Astrocyte of the spinal cord (primary cell): ENCODE measurements around the gene CD180.

Source experiments
- DNase-seq: peaks from one replicate; pipeline ENCODE4 v3.0.0; 2011; ENCODE audit warnings: low read depth, low spot score
- H3K4me3 ChIP-seq: 2 replicates; pipeline ENCODE4 v1.5.1; 2011; ENCODE audit warnings: low read depth, mild to moderate bottlenecking, low read length, moderate library complexity
- in situ Hi-C: cut with HindIII; loops from 2 replicates; pipeline ENCODE4 v1.10.0; 2017; ENCODE audit warnings: low sequenced_read_pairs
- TF ChIP-seq, protein P1 (sequence below): IDR thresholded peaks from 2 replicates; pipeline ENCODE4 v1.5.1; 2012; ENCODE audit warnings: low read depth, mild to moderate bottlenecking, low read length, inconsistent platforms

The CD180 gene

DNA sequence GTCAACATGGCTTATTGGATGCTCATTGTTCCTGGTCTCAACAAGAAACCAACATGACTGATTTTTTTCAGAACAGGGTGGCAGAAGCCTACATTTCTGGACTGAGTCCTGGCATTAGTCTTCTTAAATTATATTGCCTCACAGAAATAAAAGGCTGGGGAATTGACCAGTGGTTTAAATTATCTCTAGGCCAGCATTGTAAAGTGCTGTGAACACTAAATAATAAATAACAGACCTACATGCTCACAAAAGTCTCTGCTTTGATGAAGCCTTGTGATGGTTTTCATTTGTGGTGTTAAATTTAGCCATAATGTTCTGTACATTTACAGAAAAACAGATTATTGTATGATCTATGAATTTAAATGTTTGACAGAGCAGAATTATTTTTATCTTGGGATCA, 44.7 kb upstream of the CD180 start:
- H3K4me3 ChIP-seq = no peak overlapping the region
- TF ChIP-seq, protein P1, sequence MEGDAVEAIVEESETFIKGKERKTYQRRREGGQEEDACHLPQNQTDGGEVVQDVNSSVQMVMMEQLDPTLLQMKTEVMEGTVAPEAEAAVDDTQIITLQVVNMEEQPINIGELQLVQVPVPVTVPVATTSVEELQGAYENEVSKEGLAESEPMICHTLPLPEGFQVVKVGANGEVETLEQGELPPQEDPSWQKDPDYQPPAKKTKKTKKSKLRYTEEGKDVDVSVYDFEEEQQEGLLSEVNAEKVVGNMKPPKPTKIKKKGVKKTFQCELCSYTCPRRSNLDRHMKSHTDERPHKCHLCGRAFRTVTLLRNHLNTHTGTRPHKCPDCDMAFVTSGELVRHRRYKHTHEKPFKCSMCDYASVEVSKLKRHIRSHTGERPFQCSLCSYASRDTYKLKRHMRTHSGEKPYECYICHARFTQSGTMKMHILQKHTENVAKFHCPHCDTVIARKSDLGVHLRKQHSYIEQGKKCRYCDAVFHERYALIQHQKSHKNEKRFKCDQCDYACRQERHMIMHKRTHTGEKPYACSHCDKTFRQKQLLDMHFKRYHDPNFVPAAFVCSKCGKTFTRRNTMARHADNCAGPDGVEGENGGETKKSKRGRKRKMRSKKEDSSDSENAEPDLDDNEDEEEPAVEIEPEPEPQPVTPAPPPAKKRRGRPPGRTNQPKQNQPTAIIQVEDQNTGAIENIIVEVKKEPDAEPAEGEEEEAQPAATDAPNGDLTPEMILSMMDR = no peak
- no peak for DNase-seq
- in situ Hi-C loops = no loop called here

DNA sequence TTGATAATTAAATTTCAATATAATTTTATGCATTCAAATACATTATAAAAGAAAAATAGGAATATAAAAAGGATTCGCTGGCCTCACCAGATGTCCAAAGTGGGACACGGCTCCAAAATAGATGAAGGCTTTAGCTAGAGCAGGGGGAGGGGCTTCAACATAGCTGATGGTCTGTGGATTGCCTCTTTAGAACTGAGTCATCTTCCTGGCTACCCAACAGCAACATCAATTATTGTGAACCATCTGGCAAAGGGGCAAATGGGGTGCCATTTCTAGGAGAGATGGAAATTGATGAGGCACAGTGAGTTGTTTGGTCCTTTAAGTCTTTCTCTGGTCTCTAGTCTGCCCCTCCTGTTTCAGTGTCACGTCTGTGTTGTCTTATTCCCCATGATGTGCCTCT, 44.2 kb upstream of the CD180 start:
- no peak overlapping the region for H3K4me3 ChIP-seq
- in situ Hi-C loops = no loop called here
- no peak for DNase-seq
- TF ChIP-seq, protein P1 = no peak

DNA sequence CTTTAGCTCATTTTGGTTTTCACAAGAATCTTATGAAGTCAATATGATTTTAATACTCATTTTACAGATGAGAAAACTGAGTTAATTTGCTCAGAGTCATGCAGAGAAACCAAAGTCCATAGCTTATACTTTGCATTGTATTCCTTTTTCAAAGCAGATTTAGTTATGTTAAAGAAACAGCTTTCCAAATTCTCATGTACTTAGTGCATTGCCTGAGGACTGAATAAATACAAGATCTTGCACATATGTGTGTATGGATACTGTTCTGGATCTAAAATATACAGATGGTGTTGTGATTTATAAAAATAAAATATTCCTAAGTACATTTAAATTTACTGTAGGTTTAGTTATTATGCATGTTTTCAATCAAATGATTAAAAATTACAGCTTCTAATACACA, 43.5 kb upstream of the CD180 start:
- in situ Hi-C loops = no loop called here
- TF ChIP-seq, protein P1 = no peak

DNA sequence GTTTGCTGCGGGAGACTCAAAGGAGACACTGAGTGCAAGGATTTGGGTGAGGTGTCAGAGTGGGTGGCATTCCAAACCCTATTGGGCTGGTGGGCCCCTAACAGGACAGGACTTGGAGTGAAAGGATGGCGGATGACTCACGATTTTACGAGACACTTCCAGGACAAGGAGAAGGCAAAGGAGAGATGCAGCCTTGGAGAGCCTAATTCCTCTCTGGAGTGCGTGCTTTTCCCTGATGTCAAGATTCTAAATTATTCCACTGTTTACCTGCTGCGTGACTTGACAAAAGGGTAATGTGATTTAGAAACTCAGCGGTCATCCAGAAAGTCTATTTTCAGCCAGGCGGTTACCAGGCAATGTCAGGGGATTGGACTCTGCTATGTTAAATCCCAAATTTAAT, 41.6 kb upstream of the CD180 start:
- in situ Hi-C loops = no loop called here
- TF ChIP-seq, protein P1 = no peak
- DNase-seq = no peak
- no peak overlapping the region for H3K4me3 ChIP-seq

More for the DNA sequence above, 43.5 kb upstream of the CD180 start:
- no peak for DNase-seq
- H3K4me3 ChIP-seq = no peak overlapping the region

DNA sequence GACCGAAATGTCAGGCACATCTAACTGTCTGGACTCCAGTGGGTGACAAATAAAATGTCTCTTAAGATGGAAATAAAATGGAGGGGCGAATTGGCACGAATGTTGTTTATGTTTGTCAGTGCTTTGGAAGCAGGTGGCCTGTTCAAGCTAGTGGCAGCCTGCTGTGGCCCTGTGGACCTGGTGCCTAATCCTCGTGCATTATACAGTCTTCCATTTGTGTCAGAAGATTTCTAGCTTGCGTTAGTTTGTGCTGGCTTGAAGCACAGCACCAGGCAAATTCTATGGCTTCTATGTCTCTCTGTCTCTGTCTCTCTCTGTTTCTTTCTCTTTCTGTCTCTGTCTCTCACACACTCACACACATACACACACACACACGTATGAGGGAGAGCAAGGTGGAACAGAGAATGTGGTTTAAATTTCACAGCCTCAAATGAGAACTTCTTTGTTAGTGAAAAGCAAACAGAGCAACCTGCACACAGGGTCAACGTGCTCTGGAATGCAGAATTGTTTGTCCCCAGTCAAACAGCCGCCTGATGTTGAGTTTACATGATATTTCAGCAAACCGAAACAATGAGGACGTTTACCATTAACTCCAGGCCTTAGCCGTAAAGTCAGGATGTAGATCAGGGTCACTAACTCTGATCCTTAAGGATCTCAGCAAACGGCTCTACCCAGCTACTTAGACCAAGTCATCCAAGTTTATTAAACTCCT, 39.0 kb upstream of the CD180 start:
- DNase-seq = no peak
- TF ChIP-seq, protein P1 = no peak
- in situ Hi-C loops = no loop called here
- H3K4me3 ChIP-seq = no peak overlapping the region

DNA sequence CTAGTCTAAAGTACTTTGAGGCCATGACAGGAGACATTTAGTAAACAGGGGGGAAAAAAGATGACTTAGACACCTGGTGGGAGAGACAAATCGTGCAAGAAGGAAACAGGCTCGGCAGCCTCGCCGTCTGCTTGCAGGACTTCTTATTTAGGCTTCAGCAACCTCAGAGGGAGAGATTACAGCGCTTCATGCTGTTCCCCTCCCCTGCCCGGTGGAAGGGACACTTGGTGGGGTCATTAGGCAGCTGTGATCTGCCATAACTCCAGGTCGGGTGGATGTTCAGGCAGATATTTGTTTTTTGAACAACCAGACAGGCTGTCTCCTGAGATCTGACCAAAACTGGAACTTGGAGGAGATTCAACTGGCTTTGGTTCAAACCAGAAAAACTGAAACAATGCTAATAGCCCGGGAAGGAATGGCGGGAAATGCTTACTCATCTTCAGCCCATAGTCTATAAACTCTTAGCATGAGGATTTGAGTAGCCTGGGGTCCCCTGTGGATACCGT, 38.1 kb upstream of the CD180 start:
- TF ChIP-seq, protein P1 = no peak
- H3K4me3 ChIP-seq = no peak overlapping the region
- peak; percentile 96 for DNase-seq
- in situ Hi-C loops = no loop called here
